Measurements from ENCODE around the gene MRPS16. TPM values are rescaled to one million over a fixed set of nuclear protein-coding genes. Genes with fewer than 3 reads are reported as not detected.

The MRPS16 gene
- total RNA-seq, 4 donors from 2014 or later: 41.8 to 57.6 (median 53.1) TPM

GRCh38 chr10:73205081-73205480, 47.4 kb downstream of the MRPS16 start:
- Histone ChIP-seq H3K27me3 (no peaks in the 10 kb centered on the region), H3K4me1 (no peaks in the 10 kb centered on the region), H3K4me3 (replicated peaks in 1 of 3) (no peak overlapping the region), H3K36me3 (peaks cover 0 to 6% of the 10 kb centered on the region in 2 donors), H3K27ac (no peak overlapping the region), H3K9me3 (no peaks in the 10 kb centered on the region)
- TF ChIP-seq CTCF (IDR thresholded peaks at IDR 0.05): no peak
- no peak for TF ChIP-seq POLR2A (IDR thresholded peaks at IDR 0.05)
- 90 to 96% methylated on average over 3 of the region's 3 CpGs for WGBS, 2 donors
- intact Hi-C loops (cut with DNase I): no loop called here
- DNase-seq: no peak

Small RNA genes lying within 50 kb of the gene (small RNA-seq; reads per million reads assigned to genes)
- gene RNU6-833P: not detected

Other genes starting within 250 kb of the MRPS16 start
- gene P4HA1, start 155.8 kb downstream of the MRPS16 start, total RNA-seq: 10 to 100 TPM; 21.8 to 29.1 (median 24.6) TPM
- gene NUDT13, start 142.2 kb downstream of the MRPS16 start, total RNA-seq: 1 to 10 TPM; 1.9 to 4.1 (median 3.6) TPM
- 10 to 100 TPM; 31.3 to 44.4 (median 37.0) TPM for gene ECD, start 84.6 kb downstream of the MRPS16 start, total RNA-seq
- gene FAM149B1, start 84.5 kb downstream of the MRPS16 start, total RNA-seq: 10 to 100 TPM; 20.2 to 21.4 (median 20.9) TPM
- gene DNAJC9, start 5.4 kb downstream of the MRPS16 start, total RNA-seq: 10 to 100 TPM; 15.2 to 21.0 (median 18.7) TPM
- 10 to 100 TPM in 3 of 4 donors, 1 to 10 TPM in 1; 9.9 to 12.5 (median 11.7) TPM for gene CFAP70, start 106.2 kb upstream of the MRPS16 start, total RNA-seq
- 100 to 1,000 TPM; 128 to 222 (median 167) TPM for gene ANXA7, start 161.4 kb upstream of the MRPS16 start, total RNA-seq
- gene MSS51, start 180.9 kb upstream of the MRPS16 start, total RNA-seq: 1 to 10 TPM in 3 of 4 donors, under 1 TPM in 1; 0.94 to 2.9 (median 1.9) TPM
- gene PPP3CB, start 243.4 kb upstream of the MRPS16 start, total RNA-seq: 10 to 100 TPM; 36.4 to 45.2 (median 41.1) TPM